PC-3 (cell line): Measurements from ENCODE around the gene SEMA3B. TPM values are rescaled to one million over a fixed set of nuclear protein-coding genes. Genes with fewer than 3 reads are reported as not detected.

ENCODE experiments used
- ATAC-seq: fragments of 200-7000 bp; cut with Tn5 transposase; 2 replicates; pipeline ENCODE4 v1.9.1; 2020; ENCODE audit warnings: mild to moderate bottlenecking, moderate library complexity
- BruUV-seq: library from RNA; stranded (reverse); fragments of 400-500 nt; replicated peaks from 2 replicates; lab custom pipeline; 2021; lab: Mats Ljungman, UMichigan
- CTCF ChIA-PET: fragments of 300-600 bp; sonication (Branson Sonifier 250); formaldehyde crosslinking; loops from one replicate; lab custom pipeline; 2022; ENCODE audit warnings: antibody characterized with exemption; lab: Charles Lee
- POLR2A ChIA-PET: fragments of 300-600 bp; sonication (Branson Sonifier 250); formaldehyde crosslinking; loops from one replicate; lab custom pipeline; 2022; ENCODE audit warnings: antibody characterized with exemption; ENCODE audit not compliant: unreplicated experiment; lab: Charles Lee
- DNase-seq: peaks from one replicate; pipeline ENCODE4 v3.0.0-alpha.2; 2015
- H2AFZ ChIP-seq: fragments of 300-600 bp; sonication (generic); 2 replicates; pipeline ENCODE4 v1.6.0; 2016; ENCODE audit warnings: antibody characterized with exemption, low read length
- H3F3A ChIP-seq: fragments of 300-600 bp; sonication (generic); one replicate; pipeline ENCODE4 v1.6.0; 2017; ENCODE audit warnings: antibody characterized with exemption, low read length, control low read depth, mild to moderate bottlenecking; ENCODE audit not compliant: unreplicated experiment
- H3K27ac ChIP-seq: fragments of 300-600 bp; sonication (generic); 2 replicates; pipeline ENCODE4 v1.5.1; 2016; ENCODE audit warnings: mild to moderate bottlenecking, low read length
- H3K27me3 ChIP-seq: fragments of 300-600 bp; sonication (generic); 2 replicates; pipeline ENCODE4 v1.6.1; 2016; ENCODE audit warnings: low read length, mixed read lengths
- H3K36me3 ChIP-seq: fragments of 300-600 bp; sonication (generic); 2 replicates; pipeline ENCODE4 v1.6.1; 2016; ENCODE audit warnings: low read depth, mixed run types, low read length, mixed read lengths
- H3K4me1 ChIP-seq: fragments of 300-600 bp; sonication (generic); 2 replicates; pipeline ENCODE4 v1.5.1; 2016; ENCODE audit warnings: low read length; ENCODE audit not compliant: insufficient read depth
- H3K4me2 ChIP-seq: fragments of 300-600 bp; sonication (generic); 2 replicates; pipeline ENCODE4 v1.6.0; 2016; ENCODE audit warnings: low read length
- H3K4me3 ChIP-seq: fragments of 300-600 bp; sonication (generic); 2 replicates; pipeline ENCODE4 v1.5.1; 2016; ENCODE audit warnings: mild to moderate bottlenecking, low read length, mixed read lengths
- H3K79me2 ChIP-seq: fragments of 300-600 bp; sonication (generic); 2 replicates; pipeline ENCODE4 v1.6.1; 2017; ENCODE audit warnings: low read length, mixed read lengths
- H3K9ac ChIP-seq: fragments of 300-600 bp; sonication (generic); 2 replicates; pipeline ENCODE4 v1.6.0; 2016; ENCODE audit warnings: mild to moderate bottlenecking, low read length
- H3K9me2 ChIP-seq: fragments of 300-600 bp; sonication (generic); replicated peaks from 2 replicates; pipeline ENCODE4 v1.6.1; 2016; ENCODE audit warnings: mixed run types, low read length, mixed read lengths
- H3K9me3 ChIP-seq: fragments of 300-600 bp; sonication (generic); 2 replicates; pipeline ENCODE4 v1.6.1; 2016; ENCODE audit warnings: low read length, mixed read lengths
- H4K20me1 ChIP-seq: fragments of 300-600 bp; sonication (generic); 2 replicates; pipeline ENCODE4 v1.6.1; 2016; ENCODE audit warnings: low read length, mixed read lengths
- CTCF ChIP-seq: fragments of 300-600 bp; sonication (generic); conservative IDR thresholded peaks from 2 replicates; pipeline ENCODE4 v1.5.1; 2017; ENCODE audit warnings: antibody characterized with exemption, low read depth, mild to moderate bottlenecking, low read length
- EZH2 ChIP-seq: fragments of 300-600 bp; sonication (generic); IDR thresholded peaks from one replicate; pipeline ENCODE4 v1.6.1; 2017; ENCODE audit warnings: antibody characterized with exemption, mild to moderate bottlenecking, low read length; ENCODE audit not compliant: unreplicated experiment
- EZH2phosphoT487 ChIP-seq: fragments of 300-600 bp; sonication (generic); IDR thresholded peaks from 2 replicates; pipeline ENCODE4 v1.6.1; 2018; ENCODE audit warnings: mild to moderate bottlenecking, antibody characterized with exemption, low read length, borderline replicate concordance
- intact Hi-C: fragments of 100-400 bp; cut with micrococcal nuclease; formaldehyde crosslinking; loops from 2 replicates; pipeline ENCODE4 v1.9.0; 2023
- total RNA-seq: library from RNA; depleted of rRNA; stranded (reverse); fragments of >200 nt; gene quantifications from 2 replicates; pipeline ENCODE4 v1.2.3, GENCODE V29; 2014

SEMA3B gene
- total RNA-seq, 1 experiment from 2014 or later, result 40.1 TPM

- Histone ChIP-seq H3K4me1 (peaks cover 50% of the 10 kb centered on the region), H2AFZ (no peak overlapping the region), H3K36me3 (peaks cover 5% of the 10 kb centered on the region; the same call in 1 of the 2 replicates), H3K9ac (no peak overlapping the region), H3K4me2 (peak overlapping the region; percentile 12; the same call in 1 of the 2 replicates), H3K27ac (peak overlapping the region; percentile 58), H3K9me2 (no peaks in the 10 kb centered on the region), H3K79me2 (peaks cover 67% of the 10 kb centered on the region), H3K9me3 (no peaks in the 10 kb centered on the region), H3F3A (peaks cover 5% of the 10 kb centered on the region), H3K27me3 (no peaks in the 10 kb centered on the region), H3K4me3 (no peak overlapping the region), H4K20me1 (0 out of 2 replicates have a peak, but pooled peaks cover 7% of the 10 kb centered on the region)
- DNase-seq, result peak; percentile 96
- peak; percentile 78 for ATAC-seq
- POLR2A ChIA-PET, result no interaction called here
- no TSS peak for BruUV-seq
- CTCF ChIA-PET, result interaction anchor here (0.6 to 1.4 kb wide), 4 partner anchors 9 to 57 kb away, joined by 3 to 4 read pairs (median 4); partner anchors contain the start of gene GNAI2
- intact Hi-C loops, result no loop called here
- TF ChIP-seq EZH2phosphoT487 (no peak), CTCF (no peak), EZH2 (no peak)
Measured at GRCh38 chr3:50251220-50251619, 17.7 kb upstream of the SEMA3B start.

- ATAC-seq, result no peak
- no TSS peak for BruUV-seq
- POLR2A ChIA-PET, result no interaction called here
- DNase-seq, result no peak
- Histone ChIP-seq H3K4me1 (peaks cover 19% of the 10 kb centered on the region), H2AFZ (no peak overlapping the region), H3K27me3 (no peaks in the 10 kb centered on the region), H3K36me3 (peaks cover 19% of the 10 kb centered on the region), H3K79me2 (peaks cover 33% of the 10 kb centered on the region), H3F3A (no peaks in the 10 kb centered on the region), H3K9me3 (no peaks in the 10 kb centered on the region), H3K4me2 (no peak overlapping the region), H3K9me2 (no peaks in the 10 kb centered on the region), H3K4me3 (no peak overlapping the region), H3K27ac (no peak overlapping the region), H3K9ac (no peak overlapping the region), H4K20me1 (0 out of 2 replicates have a peak, but pooled peaks cover 7% of the 10 kb centered on the region)
- intact Hi-C loops, result no loop called here
- CTCF ChIA-PET, result no interaction called here
- TF ChIP-seq CTCF, result no peak
- no peak for TF ChIP-seq EZH2phosphoT487
- no peak for TF ChIP-seq EZH2
Measured at GRCh38 chr3:50254577-50255250, 14.2 kb upstream of the SEMA3B start.

GRCh38 chr3:50255251-50255615 lies 13.7 kb upstream of the SEMA3B start:
- 0 out of 2 replicates have a peak, but pooled peaks cover 7% of the 10 kb centered on the region for H4K20me1 ChIP-seq
- H3F3A ChIP-seq, result no peaks in the 10 kb centered on the region
- no peaks in the 10 kb centered on the region for H3K9me3 ChIP-seq
- BruUV-seq, result no TSS peak
- no peaks in the 10 kb centered on the region for H3K27me3 ChIP-seq
- H3K9ac ChIP-seq, result no peak overlapping the region
- no peaks in the 10 kb centered on the region for H3K9me2 ChIP-seq
- peaks cover 14% of the 10 kb centered on the region for H3K4me1 ChIP-seq
- ATAC-seq, result no peak
- H3K36me3 ChIP-seq, result peaks cover 19% of the 10 kb centered on the region
- POLR2A ChIA-PET, result no interaction called here
- TF ChIP-seq EZH2phosphoT487, result no peak
- no peak for TF ChIP-seq CTCF
- TF ChIP-seq EZH2, result no peak
- H3K4me2 ChIP-seq, result no peak overlapping the region
- no peak overlapping the region for H3K4me3 ChIP-seq
- intact Hi-C loops, result no loop called here
- no peak overlapping the region for H2AFZ ChIP-seq
- H3K79me2 ChIP-seq, result peaks cover 28% of the 10 kb centered on the region
- CTCF ChIA-PET, result no interaction called here
- DNase-seq, result no peak
- H3K27ac ChIP-seq, result no peak overlapping the region
